Central memory CD4-positive, alpha-beta T cell (primary cell): Measurements from ENCODE around the gene CTSH.

Experiments
- DNase-seq: peaks from one replicate; pipeline ENCODE4 v3.0.0; 2022
- total RNA-seq, 3 experiments: gene quantifications; one replicate each; lab custom pipeline; 2026; lab: John Stamatoyannopoulos, UW

CTSH gene
- total RNA-seq: 7.8 to 15.8 (median 13.3) reads per million in 3 experiments

GRCh38 chr15:78944669-78945407, at the start of gene CTSH:
Gene CTSH, minus strand, starts transcription at chr15:78945046. Its CDS starts 65 bp downstream, at chr15:78944981.
- peak; percentile 64 for DNase-seq

- no peak for DNase-seq
Measured at GRCh38 chr15:78993931-78994530, 49.2 kb upstream of the CTSH start.

GRCh38 chr15:78993257-78993930, 48.5 kb upstream of the CTSH start:
- DNase-seq: no peak

GRCh38 chr15:78992416-78993256, 47.8 kb upstream of the CTSH start:
- DNase-seq: no peak

GRCh38 chr15:78991879-78992278, 47.0 kb upstream of the CTSH start:
- no peak for DNase-seq

GRCh38 chr15:78991476-78991875, 46.6 kb upstream of the CTSH start:
- no peak for DNase-seq

GRCh38 chr15:78990278-78990677, 45.4 kb upstream of the CTSH start:
- no peak for DNase-seq

GRCh38 chr15:78989701-78990240, 44.9 kb upstream of the CTSH start:
- DNase-seq: no peak

GRCh38 chr15:78988361-78988911, 43.6 kb upstream of the CTSH start:
- no peak for DNase-seq

- DNase-seq: no peak
Measured at GRCh38 chr15:78987556-78988360, 42.9 kb upstream of the CTSH start.

GRCh38 chr15:78985859-78986475, 41.1 kb upstream of the CTSH start:
- DNase-seq: no peak

- no peak for DNase-seq
Measured at GRCh38 chr15:78984041-78984440, 39.2 kb upstream of the CTSH start.

GRCh38 chr15:78983146-78983918, 38.5 kb upstream of the CTSH start:
- DNase-seq: no peak

GRCh38 chr15:78982736-78983135, 37.9 kb upstream of the CTSH start:
- no peak for DNase-seq

GRCh38 chr15:78981532-78982313, 36.9 kb upstream of the CTSH start:
- DNase-seq: no peak

- peak; percentile 24 for DNase-seq
Measured at GRCh38 chr15:78979456-78980320, 34.8 kb upstream of the CTSH start.

- no peak for DNase-seq
Measured at GRCh38 chr15:78978601-78979179, 33.8 kb upstream of the CTSH start.
